PFSK-1 (cell line): ENCODE results near the gene GSAP.

Experiments used
- FOXP2 ChIP-seq: optimal IDR thresholded peaks from 2 replicates; pipeline ENCODE3; 2011; ENCODE audit warnings: borderline replicate concordance, control low read depth, inconsistent platforms; ENCODE audit not compliant: insufficient read depth; ENCODE audit errors: extremely low read length, extremely low read depth
- POLR2AphosphoS5 ChIP-seq: IDR thresholded peaks from 2 replicates; pipeline ENCODE4 v1.6.1; 2012; ENCODE audit warnings: low read depth, mild to moderate bottlenecking, control low read depth, low read length, moderate library complexity
- SIN3A ChIP-seq: IDR thresholded peaks from 2 replicates; pipeline ENCODE4 v1.6.1; 2012; ENCODE audit warnings: mild to moderate bottlenecking, low read length, moderate library complexity, borderline replicate concordance; ENCODE audit not compliant: insufficient read depth
- TAF1 ChIP-seq: IDR thresholded peaks from 2 replicates; pipeline ENCODE4 v1.6.1; 2012; ENCODE audit warnings: low read length, control low read depth, borderline replicate concordance; ENCODE audit not compliant: insufficient read depth
- TF ChIP-seq, protein P1 (sequence below), 2 experiments: IDR thresholded peaks; 2 replicates each; pipeline versions ENCODE4 v1.6.1 to v1.8.0; 2011 to 2012; ENCODE audit warnings: low read depth in 2 of 2, low read length in 2 of 2, control low read depth in 1 of 2, inconsistent platforms in 1 of 2, mild to moderate bottlenecking in 1 of 2, moderate library complexity in 1 of 2; ENCODE audit not compliant: insufficient read depth in 1 of 2

The GSAP gene

DNA sequence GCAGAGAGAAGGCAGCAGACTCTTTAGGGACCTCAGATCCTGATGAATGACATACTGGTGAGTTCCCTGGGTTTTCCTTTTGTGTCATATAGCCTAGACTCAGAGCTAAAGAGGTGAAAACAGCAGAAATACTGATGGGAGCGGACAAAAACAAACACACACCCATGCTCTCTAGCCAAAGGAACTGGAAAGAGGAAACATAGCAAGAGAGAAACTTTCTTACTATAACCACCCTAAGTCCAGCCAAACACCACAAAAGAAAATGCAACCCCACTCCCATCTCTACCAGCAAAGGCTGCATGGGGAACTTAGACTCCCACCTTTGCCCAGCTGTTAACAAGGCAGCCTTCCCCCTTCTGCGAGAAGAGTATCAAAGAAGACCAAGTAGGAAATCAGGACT is 16.3 kb downstream of the GSAP start:
- TF ChIP-seq SIN3A = no peak
- TF ChIP-seq FOXP2 = no peak
- TF ChIP-seq, protein P1, sequence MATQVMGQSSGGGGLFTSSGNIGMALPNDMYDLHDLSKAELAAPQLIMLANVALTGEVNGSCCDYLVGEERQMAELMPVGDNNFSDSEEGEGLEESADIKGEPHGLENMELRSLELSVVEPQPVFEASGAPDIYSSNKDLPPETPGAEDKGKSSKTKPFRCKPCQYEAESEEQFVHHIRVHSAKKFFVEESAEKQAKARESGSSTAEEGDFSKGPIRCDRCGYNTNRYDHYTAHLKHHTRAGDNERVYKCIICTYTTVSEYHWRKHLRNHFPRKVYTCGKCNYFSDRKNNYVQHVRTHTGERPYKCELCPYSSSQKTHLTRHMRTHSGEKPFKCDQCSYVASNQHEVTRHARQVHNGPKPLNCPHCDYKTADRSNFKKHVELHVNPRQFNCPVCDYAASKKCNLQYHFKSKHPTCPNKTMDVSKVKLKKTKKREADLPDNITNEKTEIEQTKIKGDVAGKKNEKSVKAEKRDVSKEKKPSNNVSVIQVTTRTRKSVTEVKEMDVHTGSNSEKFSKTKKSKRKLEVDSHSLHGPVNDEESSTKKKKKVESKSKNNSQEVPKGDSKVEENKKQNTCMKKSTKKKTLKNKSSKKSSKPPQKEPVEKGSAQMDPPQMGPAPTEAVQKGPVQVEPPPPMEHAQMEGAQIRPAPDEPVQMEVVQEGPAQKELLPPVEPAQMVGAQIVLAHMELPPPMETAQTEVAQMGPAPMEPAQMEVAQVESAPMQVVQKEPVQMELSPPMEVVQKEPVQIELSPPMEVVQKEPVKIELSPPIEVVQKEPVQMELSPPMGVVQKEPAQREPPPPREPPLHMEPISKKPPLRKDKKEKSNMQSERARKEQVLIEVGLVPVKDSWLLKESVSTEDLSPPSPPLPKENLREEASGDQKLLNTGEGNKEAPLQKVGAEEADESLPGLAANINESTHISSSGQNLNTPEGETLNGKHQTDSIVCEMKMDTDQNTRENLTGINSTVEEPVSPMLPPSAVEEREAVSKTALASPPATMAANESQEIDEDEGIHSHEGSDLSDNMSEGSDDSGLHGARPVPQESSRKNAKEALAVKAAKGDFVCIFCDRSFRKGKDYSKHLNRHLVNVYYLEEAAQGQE (IDR thresholded peaks at IDR 0.05; ENCODE audit: insufficient read depth in 1 of 2, low read depth in 2 of 2, low read length in 2 of 2) = no peak
- no peak for TF ChIP-seq POLR2AphosphoS5
- TF ChIP-seq TAF1 = no peak

GRCh38 chr7:77396894-77397547 is 19.1 kb downstream of the GSAP start:
- TF ChIP-seq SIN3A (no peak), TAF1 (no peak), FOXP2 (no peak), POLR2AphosphoS5 (no peak)
- TF ChIP-seq, protein P1 (IDR thresholded peaks at IDR 0.05; ENCODE audit: insufficient read depth in 1 of 2, low read depth in 2 of 2, low read length in 2 of 2) = no peak

GRCh38 chr7:77395626-77396025 is 20.5 kb downstream of the GSAP start:
- TF ChIP-seq FOXP2 (no peak), SIN3A (no peak), POLR2AphosphoS5 (no peak), TAF1 (no peak)
- TF ChIP-seq, protein P1 (IDR thresholded peaks at IDR 0.05; ENCODE audit: insufficient read depth in 1 of 2, low read depth in 2 of 2, low read length in 2 of 2) = no peak

DNA sequence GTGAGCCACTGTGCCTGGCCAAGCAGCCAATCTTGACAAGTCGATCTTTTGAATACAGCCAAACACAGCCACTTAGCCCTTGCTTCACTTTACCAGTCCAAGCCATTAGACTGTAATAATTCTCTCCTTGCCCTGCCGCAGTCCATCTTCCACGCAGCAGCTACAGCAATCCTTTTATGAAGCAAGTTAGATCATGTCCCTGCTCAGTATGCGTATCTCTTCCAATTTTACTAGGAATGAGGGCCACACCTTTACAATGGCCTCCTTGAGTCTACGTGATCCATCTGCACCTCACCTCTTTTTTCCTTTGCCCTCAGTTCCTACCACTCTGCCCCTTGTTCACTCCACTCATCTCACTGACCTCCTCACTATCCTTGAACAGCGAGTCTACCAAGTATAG is 22.2 kb downstream of the GSAP start:
- TF ChIP-seq SIN3A = no peak
- no peak for TF ChIP-seq POLR2AphosphoS5
- no peak for TF ChIP-seq TAF1
- TF ChIP-seq, protein P1 (IDR thresholded peaks at IDR 0.05; ENCODE audit: insufficient read depth in 1 of 2, low read depth in 2 of 2, low read length in 2 of 2) = no peak
- no peak for TF ChIP-seq FOXP2

DNA sequence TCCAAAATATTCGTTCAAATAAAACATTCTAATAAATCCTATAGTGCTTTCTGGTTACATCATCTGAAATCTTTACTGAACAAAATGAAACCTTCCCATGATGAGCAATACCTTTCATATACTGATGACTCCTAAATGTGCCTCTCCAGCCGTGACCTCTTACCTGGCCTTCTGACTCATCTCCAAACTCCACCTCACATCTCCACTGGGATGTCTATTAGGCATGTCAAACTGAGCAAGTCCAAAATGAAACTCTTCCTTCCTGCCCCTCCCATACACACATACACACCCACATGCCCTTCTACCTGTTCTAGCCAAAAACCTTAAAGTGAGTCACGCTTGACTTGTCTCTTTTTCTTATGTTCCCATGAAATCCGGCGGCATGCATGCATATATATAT is 22.9 kb downstream of the GSAP start:
- no peak for TF ChIP-seq SIN3A
- no peak for TF ChIP-seq TAF1
- no peak for TF ChIP-seq FOXP2
- TF ChIP-seq POLR2AphosphoS5 = no peak
- TF ChIP-seq, protein P1 (IDR thresholded peaks at IDR 0.05; ENCODE audit: insufficient read depth in 1 of 2, low read depth in 2 of 2, low read length in 2 of 2) = no peak
